Activated CD4-positive, alpha-beta T cell treated with anti-CD3 and anti-CD28 coated beads, Interleukin-2, amount 50 U/mL, for 48 hours (primary cell): ENCODE data around the gene RPL36AL.

ENCODE experiments used
- DNase-seq, 2 experiments: peaks; one replicate each; pipeline ENCODE4 v3.0.0-alpha.2; 2020

The RPL36AL gene

DNA sequence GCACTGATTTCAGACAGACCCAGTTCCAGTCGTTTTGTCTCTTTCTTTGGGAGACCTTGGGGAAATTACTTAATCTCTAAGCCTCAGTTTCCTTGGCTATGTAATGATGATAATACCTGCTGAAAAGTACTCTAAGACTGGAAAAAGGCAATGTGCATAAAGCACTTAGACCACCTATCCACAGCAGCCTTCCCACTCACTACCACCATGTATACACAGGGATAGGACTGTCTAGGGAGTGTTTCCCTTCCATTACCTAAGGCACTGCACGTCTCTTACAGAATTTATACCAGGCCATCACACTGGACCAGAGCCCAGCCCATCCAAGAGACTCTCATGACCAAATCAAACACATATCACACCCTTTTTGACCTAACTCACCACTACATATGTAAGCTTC, 40.6 kb downstream of the RPL36AL start:
- DNase-seq, result no peak

DNA sequence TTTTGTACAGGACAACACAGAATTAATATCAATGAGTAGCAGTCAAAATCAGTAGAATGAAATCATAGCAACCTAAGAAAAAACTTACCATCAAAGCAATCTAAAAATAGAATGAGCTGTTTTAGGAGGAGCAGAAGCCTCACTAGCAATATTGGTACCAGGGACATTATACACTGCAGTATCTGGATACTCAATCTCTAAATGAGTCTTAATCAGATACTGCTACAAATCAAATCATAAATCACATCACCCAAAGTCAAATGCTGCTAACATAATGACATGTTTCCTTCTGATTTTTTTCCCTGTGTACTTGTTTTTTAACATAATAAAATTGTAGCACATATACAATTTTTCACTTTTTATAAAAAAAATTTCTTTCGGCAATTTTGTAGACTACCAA, 42.3 kb downstream of the RPL36AL start:
- DNase-seq, result no peak

DNA sequence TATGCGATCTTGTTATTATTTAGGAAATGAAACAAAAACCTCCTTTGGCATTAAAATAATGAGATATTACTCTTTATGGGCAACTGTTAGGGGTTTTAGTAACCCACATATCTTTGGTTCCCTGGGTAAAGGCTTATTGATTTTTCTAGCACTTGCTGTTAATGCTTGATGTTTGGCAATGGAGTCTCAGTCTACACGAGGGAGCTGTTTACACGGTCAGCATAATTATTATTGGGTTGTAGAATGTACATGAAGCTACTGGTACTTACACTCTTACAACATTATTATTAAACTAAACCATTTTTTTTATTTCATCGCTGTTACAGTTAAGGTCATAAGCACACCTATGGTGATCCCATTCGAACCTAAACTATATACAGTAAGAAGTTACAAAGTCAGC, 46.4 kb downstream of the RPL36AL start:
- DNase-seq, result no peak

DNA sequence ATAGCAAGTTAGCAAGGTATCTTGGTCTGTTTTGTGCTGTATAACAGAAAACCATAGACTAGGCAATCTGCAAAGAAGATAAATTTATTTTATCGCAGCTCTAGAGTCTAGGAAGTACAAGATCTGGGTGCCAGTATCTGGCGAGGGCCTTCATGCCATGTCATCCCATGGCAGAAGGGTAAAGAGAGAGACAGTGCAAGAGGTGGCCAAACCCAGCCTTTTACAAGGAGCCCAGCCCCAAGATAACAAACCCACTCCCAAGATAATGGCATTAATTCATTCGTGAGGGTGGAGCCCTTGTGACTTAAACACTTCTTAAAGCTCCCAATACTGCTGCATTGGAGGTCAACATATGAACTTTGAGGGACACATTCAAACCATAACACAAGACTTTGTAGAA, 51.1 kb downstream of the RPL36AL start:
- DNase-seq, result no peak
